CD4-positive, CD25-positive, alpha-beta regulatory T cell (primary cell): Measurements from ENCODE around the gene TRIM61. TPM values are rescaled to one million over a fixed set of nuclear protein-coding genes. Genes with fewer than 3 reads are reported as not detected.
"Not testable (repeated sequence)": the region's sequence is repeated elsewhere in the genome, so short reads cannot be mapped to it uniquely, and the experiment has no call there.

Experiments
- ATAC-seq, 2 donors: fragments of 150-1000 bp; cut with Tn5 transposase; one replicate each; pipeline ENCODE4 v1.10.0; 2021; ENCODE audit warnings: low read depth in 2 of 2, moderate number of reproducible peaks in 2 of 2, moderate library complexity in 1 of 2
- DNase-seq, 3 donors: peaks; one replicate each; pipeline versions ENCODE4 v3.0.0 to v3.0.0-alpha.2; 2012 to 2022; ENCODE audit warnings: mixed read lengths in 1 of 3
- H3K27ac ChIP-seq: one replicate; pipeline ENCODE4 v1.7.0; 2013; ENCODE audit warnings: mild to moderate bottlenecking, low read length; ENCODE audit not compliant: insufficient read depth, poor library complexity, severe bottlenecking
- H3K27me3 ChIP-seq: one replicate; pipeline ENCODE4 v1.7.0; 2013; ENCODE audit warnings: low read length; ENCODE audit not compliant: control insufficient read depth, insufficient read depth
- H3K36me3 ChIP-seq: one replicate; pipeline ENCODE4 v1.7.0; 2013; ENCODE audit warnings: mild to moderate bottlenecking, low read length, moderate library complexity; ENCODE audit not compliant: control insufficient read depth, insufficient read depth
- H3K4me1 ChIP-seq: 2 replicates; pipeline ENCODE4 v1.7.0; 2013; ENCODE audit warnings: mild to moderate bottlenecking, low read length; ENCODE audit not compliant: insufficient read depth, control insufficient read depth, poor library complexity, severe bottlenecking
- H3K4me3 ChIP-seq: one replicate; pipeline ENCODE4 v1.7.0; 2013; ENCODE audit warnings: low read depth, mild to moderate bottlenecking, low read length, moderate library complexity
- H3K9me3 ChIP-seq, 2 experiments: 1 replicate in 1 of 2; 2 replicates in 1 of 2; pipeline ENCODE4 v1.7.0; 2013; ENCODE audit warnings: low read length in 2 of 2, mild to moderate bottlenecking in 1 of 2, moderate library complexity in 1 of 2; ENCODE audit not compliant: control insufficient read depth in 2 of 2
- H3K27ac Mint-ChIP-seq, 3 donors: one replicate each; pipeline ENCODE4 v1.8.0; 2020 to 2022; ENCODE audit warnings: mild to moderate bottlenecking in 3 of 3, mixed read lengths in 3 of 3, moderate library complexity in 2 of 3
- H3K27me3 Mint-ChIP-seq: one replicate; pipeline ENCODE4 v1.8.0; 2022; ENCODE audit warnings: mild to moderate bottlenecking, mixed read lengths
- H3K36me3 Mint-ChIP-seq: one replicate; pipeline ENCODE4 v1.8.0; 2020; ENCODE audit warnings: mixed read lengths
- H3K4me1 Mint-ChIP-seq, 4 donors: one replicate each; pipeline ENCODE4 v1.8.0; 2020 to 2022; ENCODE audit warnings: mixed read lengths in 4 of 4, mild to moderate bottlenecking in 1 of 4
- H3K4me3 Mint-ChIP-seq, 4 donors: one replicate each; pipeline ENCODE4 v1.8.0; 2020 to 2022; ENCODE audit warnings: mild to moderate bottlenecking in 4 of 4, mixed read lengths in 4 of 4, moderate library complexity in 3 of 4
- H3K9me3 Mint-ChIP-seq, 7 donors: one replicate each; pipeline ENCODE4 v1.8.0; 2020 to 2022; ENCODE audit warnings: mixed read lengths in 7 of 7, mild to moderate bottlenecking in 3 of 7, moderate library complexity in 2 of 7
- polyA plus RNA-seq, 4 donors: library from polyadenylated mRNA; unstranded; fragments of 300-500 nt; fragmentation: Illumina TruSeq; gene quantifications; one replicate each; pipeline ENCODE4 v1.2.3, GENCODE V29; 2021
- total RNA-seq: library from RNA; stranded (reverse); gene quantifications from one replicate; pipeline ENCODE4 v1.2.3, GENCODE V29; 2022

The TRIM61 gene
- total and polyA plus RNA-seq, 5 donors from 2014 or later = 0.25 to 1.5 (median 0.34) TPM; not detected in 1

- H3K4me3 Mint-ChIP-seq = peak overlapping the region; percentile 69 to 88 (median 77)
- no peak overlapping the region for H3K4me3 ChIP-seq
- H3K9me3 ChIP-seq = no peaks in the 10 kb centered on the region
- no peak overlapping the region for H3K27ac ChIP-seq
- no peak for DNase-seq
- no peak for ATAC-seq
- peaks cover 4% of the 10 kb centered on the region for H3K27me3 ChIP-seq
- peaks cover 13% of the 10 kb centered on the region for H3K4me1 ChIP-seq
- peaks cover 3% of the 10 kb centered on the region for H3K36me3 Mint-ChIP-seq
- peaks cover 10 to 27% (median 13%) of the 10 kb centered on the region in 4 donors for H3K4me1 Mint-ChIP-seq
- H3K9me3 Mint-ChIP-seq = peaks cover 0 to 14% (median 2%) of the 10 kb centered on the region in 7 donors
- H3K27me3 Mint-ChIP-seq = peaks cover 8% of the 10 kb centered on the region
- H3K27ac Mint-ChIP-seq = peak overlapping the region in 1 of 3 donors; percentile 8
- no peaks in the 10 kb centered on the region for H3K36me3 ChIP-seq
These were observed 22.2 kb downstream of the TRIM61 start for GRCh38 chr4:164955107-164955805.

GRCh38 chr4:164952551-164952950, 24.9 kb downstream of the TRIM61 start:
- no peaks in the 10 kb centered on the region for H3K36me3 ChIP-seq
- H3K9me3 ChIP-seq = no peaks in the 10 kb centered on the region
- H3K27ac ChIP-seq = no peak overlapping the region
- no peak for DNase-seq
- H3K36me3 Mint-ChIP-seq = peaks cover 3% of the 10 kb centered on the region
- H3K4me1 Mint-ChIP-seq = peaks cover 5 to 17% (median 8%) of the 10 kb centered on the region in 4 donors
- H3K4me1 ChIP-seq = peaks cover 12% of the 10 kb centered on the region
- H3K27me3 Mint-ChIP-seq = peaks cover 25% of the 10 kb centered on the region
- peaks cover 6% of the 10 kb centered on the region for H3K27me3 ChIP-seq
- H3K9me3 Mint-ChIP-seq = peaks cover 0 to 10% (median 2%) of the 10 kb centered on the region in 7 donors
- H3K4me3 Mint-ChIP-seq = peak overlapping the region in 1 of 4 donors; percentile 28
- no peak for ATAC-seq
- no peak overlapping the region for H3K4me3 ChIP-seq
- H3K27ac Mint-ChIP-seq = no peak overlapping the region

DNA sequence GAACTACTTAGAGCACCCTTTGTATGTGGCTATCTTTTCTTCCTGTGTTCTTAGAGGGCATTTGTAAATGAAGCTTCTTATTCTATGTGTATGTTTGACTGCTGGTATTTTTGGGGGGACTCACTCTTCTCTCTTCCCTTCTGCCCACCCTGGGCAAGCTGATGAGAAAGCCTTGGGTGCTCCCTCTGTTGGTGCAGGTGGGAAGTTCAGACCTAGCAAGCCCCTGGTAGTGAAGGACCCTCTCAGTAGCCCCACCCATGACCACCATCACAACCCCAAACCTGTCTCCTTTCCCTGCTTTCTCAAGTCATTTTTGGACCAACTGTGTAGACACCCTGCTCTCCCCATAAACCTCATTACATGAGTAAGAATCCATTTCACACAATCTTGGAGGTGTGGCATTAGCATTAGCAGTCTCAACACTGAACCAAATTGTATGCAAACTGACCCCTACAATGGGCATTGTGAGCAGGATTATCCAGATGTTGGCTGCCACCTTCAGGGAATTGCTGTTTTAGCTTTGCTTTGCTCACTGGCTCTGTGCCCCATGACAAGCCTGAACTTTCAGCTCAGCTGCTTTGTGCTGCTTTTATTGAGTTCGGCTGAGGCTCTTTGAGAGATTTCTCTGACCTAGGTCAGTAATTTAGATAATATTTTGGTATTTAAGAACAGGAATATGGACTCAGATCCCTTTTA, 27.9 kb downstream of the TRIM61 start:
- H3K27me3 ChIP-seq = peaks cover 6% of the 10 kb centered on the region
- no peak overlapping the region for H3K27ac ChIP-seq
- H3K27ac Mint-ChIP-seq = no peak overlapping the region
- H3K4me3 ChIP-seq = no peak overlapping the region
- H3K9me3 ChIP-seq = no peaks in the 10 kb centered on the region
- no peaks in the 10 kb centered on the region for H3K36me3 ChIP-seq
- no peak overlapping the region for H3K4me3 Mint-ChIP-seq
- no peaks in the 10 kb centered on the region for H3K4me1 ChIP-seq
- peaks cover 25% of the 10 kb centered on the region for H3K27me3 Mint-ChIP-seq
- no peak for DNase-seq
- ATAC-seq = no peak
- H3K36me3 Mint-ChIP-seq = no peaks in the 10 kb centered on the region
- H3K4me1 Mint-ChIP-seq = no peaks in the 10 kb centered on the region
- H3K9me3 Mint-ChIP-seq = peaks cover 0 to 6% (median 0%) of the 10 kb centered on the region in 7 donors

GRCh38 chr4:164948975-164949374, 28.5 kb downstream of the TRIM61 start:
- Mint-ChIP-seq H3K36me3 (no peaks in the 10 kb centered on the region), H3K9me3 (peaks cover 0 to 6% (median 0%) of the 10 kb centered on the region in 7 donors), H3K4me3 (no peak overlapping the region), H3K27me3 (peaks cover 25% of the 10 kb centered on the region), H3K27ac (no peak overlapping the region), H3K4me1 (no peaks in the 10 kb centered on the region)
- no peaks in the 10 kb centered on the region for H3K36me3 ChIP-seq
- H3K27me3 ChIP-seq = peaks cover 6% of the 10 kb centered on the region
- H3K9me3 ChIP-seq = no peaks in the 10 kb centered on the region
- H3K4me1 ChIP-seq = no peaks in the 10 kb centered on the region
- no peak for ATAC-seq
- no peak overlapping the region for H3K4me3 ChIP-seq
- no peak for DNase-seq
- no peak overlapping the region for H3K27ac ChIP-seq

DNA sequence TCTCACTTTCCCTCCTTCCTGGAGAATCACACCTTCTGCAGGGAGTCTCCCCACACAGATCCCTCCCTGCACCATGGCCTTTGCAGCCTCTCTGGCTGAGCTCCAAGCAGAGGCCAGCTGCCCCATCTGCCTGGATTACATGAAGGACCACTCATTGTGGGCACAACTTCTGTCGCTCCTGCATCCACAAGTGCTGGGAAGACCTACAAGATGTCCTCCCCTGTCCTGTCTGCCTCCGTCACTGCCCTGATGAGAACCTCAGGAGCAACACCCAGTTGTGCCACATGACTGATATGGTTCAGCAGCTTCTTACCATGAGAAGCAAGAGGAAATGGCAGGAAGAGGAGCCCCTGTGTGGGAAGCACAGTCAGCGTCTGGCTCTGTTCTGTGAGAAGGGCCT, 29.5 kb downstream of the TRIM61 start:
- DNase-seq, H3K9me3 Mint-ChIP-seq, H3K4me3 Mint-ChIP-seq, H3K9me3 ChIP-seq, H3K4me1 ChIP-seq, H3K36me3 ChIP-seq, ATAC-seq, H3K4me1 Mint-ChIP-seq, H3K27ac ChIP-seq, H3K27ac Mint-ChIP-seq, H3K36me3 Mint-ChIP-seq, H3K4me3 ChIP-seq, H3K27me3 ChIP-seq: not testable (repeated sequence)
- H3K27me3 Mint-ChIP-seq = peaks cover 24% of the 10 kb centered on the region

GRCh38 chr4:164946810-164947209, 30.6 kb downstream of the TRIM61 start:
- Mint-ChIP-seq H3K27me3 (peaks cover 20% of the 10 kb centered on the region), H3K9me3 (peaks cover 0 to 4% (median 0%) of the 10 kb centered on the region in 7 donors)

DNA sequence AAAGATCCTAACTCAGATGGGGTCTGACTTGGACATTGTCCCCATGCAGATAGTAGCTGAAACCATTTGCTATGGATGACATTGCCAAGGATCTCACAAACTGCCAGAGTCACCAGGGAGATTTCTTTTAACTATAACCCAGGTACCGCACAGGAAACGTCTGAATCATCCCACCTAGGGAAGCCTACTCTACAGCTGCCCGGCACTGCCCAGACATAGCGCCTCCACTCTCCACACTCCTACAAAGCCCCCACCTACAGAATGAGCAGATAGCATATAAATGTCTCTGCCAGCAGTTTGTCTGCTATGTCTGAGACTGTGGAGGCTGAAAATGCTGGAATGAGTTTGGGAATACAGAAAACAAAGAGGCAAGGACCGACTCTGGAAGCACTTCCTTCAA, 32.3 kb downstream of the TRIM61 start:
- DNase-seq (no peak), ATAC-seq (no peak)
- H3K9me3 ChIP-seq = no peaks in the 10 kb centered on the region
- Mint-ChIP-seq H3K27ac (no peak overlapping the region), H3K36me3 (no peaks in the 10 kb centered on the region), H3K4me1 (no peaks in the 10 kb centered on the region), H3K4me3 (no peak overlapping the region), H3K9me3 (peaks cover 0 to 8% (median 0%) of the 10 kb centered on the region in 7 donors), H3K27me3 (peaks cover 16% of the 10 kb centered on the region)
- no peaks in the 10 kb centered on the region for H3K4me1 ChIP-seq
- H3K27me3 ChIP-seq = peaks cover 3% of the 10 kb centered on the region
- no peak overlapping the region for H3K4me3 ChIP-seq
- no peak overlapping the region for H3K27ac ChIP-seq
- H3K36me3 ChIP-seq = no peaks in the 10 kb centered on the region

More at GRCh38 chr4:164946810-164947209, 30.6 kb downstream of the TRIM61 start:
- Histone ChIP-seq H3K36me3 (no peaks in the 10 kb centered on the region), H3K27me3 (peaks cover 3% of the 10 kb centered on the region), H3K4me1 (no peaks in the 10 kb centered on the region), H3K27ac (no peak overlapping the region), H3K4me3 (no peak overlapping the region), H3K9me3 (no peaks in the 10 kb centered on the region)
- H3K4me3 Mint-ChIP-seq = no peak overlapping the region
- ATAC-seq = no peak
- no peaks in the 10 kb centered on the region for H3K4me1 Mint-ChIP-seq
- DNase-seq = no peak
- no peaks in the 10 kb centered on the region for H3K36me3 Mint-ChIP-seq
- no peak overlapping the region for H3K27ac Mint-ChIP-seq
